Activated T-cell treated with anti-CD3 and anti-CD28 coated beads, Interleukin-2, amount 50 U/mL, for 24 hours (primary cell): ENCODE data around the gene EIF4E2.
"Not testable (repeated sequence)": the region's sequence is repeated elsewhere in the genome, so short reads cannot be mapped to it uniquely, and the experiment has no call there.

Experiments used
- DNase-seq: peaks from one replicate; pipeline ENCODE4 v3.0.0-alpha.2; 2020
- H3K27ac Mint-ChIP-seq: 2 replicates; pipeline ENCODE4 v1.8.0; 2020; ENCODE audit warnings: mild to moderate bottlenecking, mixed read lengths
- H3K27me3 Mint-ChIP-seq: 2 replicates; pipeline ENCODE4 v1.8.0; 2020; ENCODE audit warnings: mixed read lengths
- H3K36me3 Mint-ChIP-seq: 2 replicates; pipeline ENCODE4 v1.8.0; 2020; ENCODE audit warnings: low read depth, mixed read lengths
- H3K4me1 Mint-ChIP-seq: 2 replicates; pipeline ENCODE4 v1.8.0; 2020; ENCODE audit warnings: low read depth, mixed read lengths
- H3K4me3 Mint-ChIP-seq: 2 replicates; pipeline ENCODE4 v1.8.0; 2020; ENCODE audit warnings: mild to moderate bottlenecking, moderate library complexity, mixed read lengths
- H3K9me3 Mint-ChIP-seq: 2 replicates; pipeline ENCODE4 v1.8.0; 2020; ENCODE audit warnings: mixed read lengths

The EIF4E2 gene

GRCh38 chr2:232551776-232552175 lies 1.3 kb downstream of the EIF4E2 start:
- Mint-ChIP-seq H3K27me3 (no peaks in the 10 kb centered on the region), H3K4me3 (peak overlapping the region; percentile 97), H3K4me1 (peaks cover 73% of the 10 kb centered on the region), H3K36me3 (peaks cover 88% of the 10 kb centered on the region), H3K27ac (peak overlapping the region; percentile 99), H3K9me3 (peaks cover 3% of the 10 kb centered on the region)
- DNase-seq = no peak

DNA sequence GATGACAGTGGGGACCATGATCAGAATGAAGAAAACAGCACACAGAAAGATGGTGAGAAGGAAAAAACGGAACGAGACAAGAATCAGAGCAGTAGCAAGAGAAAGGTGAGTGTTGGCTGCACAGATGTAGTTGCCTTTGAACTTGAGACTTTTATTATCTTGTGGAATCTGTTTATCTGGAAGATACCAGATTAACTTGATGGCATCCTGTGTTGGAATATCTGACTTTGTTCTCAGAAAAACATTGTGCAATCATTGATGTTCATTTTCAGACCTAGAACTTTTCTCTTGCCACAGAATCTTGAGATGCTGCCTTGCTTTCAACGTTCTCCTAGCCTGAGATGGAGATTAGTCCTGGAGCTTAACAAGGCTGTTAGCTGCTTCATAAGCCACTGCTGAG lies 5.9 kb downstream of the EIF4E2 start:
- Mint-ChIP-seq H3K27ac (peak overlapping the region; percentile 30), H3K9me3 (no peaks in the 10 kb centered on the region), H3K27me3 (no peaks in the 10 kb centered on the region), H3K4me1 (peaks cover 41% of the 10 kb centered on the region), H3K36me3 (peaks cover 87% of the 10 kb centered on the region), H3K4me3 (no peak overlapping the region)
- DNase-seq = no peak

- Mint-ChIP-seq H3K27ac (no peak overlapping the region), H3K36me3 (peaks cover 92% of the 10 kb centered on the region), H3K27me3 (no peaks in the 10 kb centered on the region), H3K9me3 (no peaks in the 10 kb centered on the region), H3K4me1 (no peaks in the 10 kb centered on the region), H3K4me3 (no peak overlapping the region)
- no peak for DNase-seq
These were observed 12.1 kb downstream of the EIF4E2 start for GRCh38 chr2:232562515-232563151.

GRCh38 chr2:232563580-232563979 lies 13.1 kb downstream of the EIF4E2 start:
- Mint-ChIP-seq H3K27me3 (no peaks in the 10 kb centered on the region), H3K4me3 (no peak overlapping the region), H3K27ac (no peak overlapping the region), H3K36me3 (peaks cover 95% of the 10 kb centered on the region), H3K9me3 (no peaks in the 10 kb centered on the region), H3K4me1 (no peaks in the 10 kb centered on the region)
- DNase-seq = no peak

DNA sequence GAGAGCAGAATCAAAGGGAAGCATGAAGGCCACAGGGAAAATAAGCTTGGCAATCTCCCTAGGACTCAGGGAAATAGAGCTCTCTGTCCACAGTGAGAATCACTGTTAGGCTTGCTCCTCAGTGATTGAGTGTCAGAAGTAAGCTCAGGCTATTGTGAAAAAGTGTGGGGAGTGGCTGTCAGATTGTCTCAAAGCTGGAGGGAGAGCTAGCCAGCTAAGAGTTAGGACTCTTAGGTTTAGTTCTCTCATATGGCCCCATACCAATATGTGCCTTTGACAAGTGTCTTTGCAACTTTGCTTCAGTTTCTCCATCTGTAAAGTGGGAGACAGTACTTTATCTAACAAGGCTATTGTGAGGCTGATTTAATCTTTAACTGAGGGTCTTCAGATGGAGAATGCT lies 17.2 kb downstream of the EIF4E2 start:
- Mint-ChIP-seq H3K27me3 (no peaks in the 10 kb centered on the region), H3K9me3 (no peaks in the 10 kb centered on the region), H3K36me3 (peaks cover 98% of the 10 kb centered on the region), H3K4me3 (no peak overlapping the region), H3K4me1 (no peaks in the 10 kb centered on the region), H3K27ac (no peak overlapping the region)
- no peak for DNase-seq

DNA sequence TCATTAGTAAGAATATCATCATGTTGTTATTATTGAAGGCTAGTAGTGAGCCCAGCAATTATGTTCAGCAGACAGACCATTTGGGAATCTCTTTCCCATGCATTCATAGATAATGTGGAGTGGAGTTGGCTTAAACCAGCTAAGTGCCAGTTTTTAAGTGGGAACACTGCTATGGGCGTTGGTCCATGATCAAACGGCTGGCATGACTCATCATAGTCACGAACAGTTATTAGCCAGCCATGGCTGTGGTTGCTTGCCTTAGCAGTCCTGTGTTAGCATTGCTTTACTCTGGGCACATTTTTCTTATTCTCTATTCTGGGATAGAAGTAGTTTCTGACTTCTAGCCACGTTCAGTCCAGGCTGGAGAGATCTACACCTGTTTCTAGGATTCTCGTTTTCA lies 17.7 kb downstream of the EIF4E2 start:
- Mint-ChIP-seq H3K27ac (no peak overlapping the region), H3K9me3 (no peaks in the 10 kb centered on the region), H3K4me1 (no peaks in the 10 kb centered on the region), H3K4me3 (no peak overlapping the region), H3K27me3 (no peaks in the 10 kb centered on the region), H3K36me3 (peaks cover 98% of the 10 kb centered on the region)
- no peak for DNase-seq

DNA sequence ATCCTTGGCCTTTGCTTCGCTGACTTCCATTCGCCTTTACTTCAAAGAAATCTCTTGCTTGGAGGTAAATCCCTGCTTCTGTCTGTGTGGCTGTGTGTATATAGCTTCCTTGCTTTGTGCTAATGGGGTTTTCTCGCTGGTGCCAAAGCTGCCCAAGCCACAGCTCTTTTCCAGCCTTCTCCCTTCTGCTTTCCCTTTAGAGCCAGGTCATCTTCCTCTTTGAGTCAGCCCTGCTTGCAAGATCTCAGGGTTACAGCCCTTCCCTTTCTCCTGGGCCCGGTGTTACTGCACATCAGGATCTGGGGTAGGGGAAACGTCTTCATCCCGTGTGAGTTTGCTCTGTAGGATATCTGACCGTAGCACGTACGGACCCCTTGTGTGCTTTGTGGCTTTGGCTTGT lies 19.1 kb downstream of the EIF4E2 start:
- no peaks in the 10 kb centered on the region for H3K9me3 Mint-ChIP-seq
- no peaks in the 10 kb centered on the region for H3K4me1 Mint-ChIP-seq
- no peak overlapping the region for H3K27ac Mint-ChIP-seq
- no peak overlapping the region for H3K4me3 Mint-ChIP-seq
- peaks cover 99% of the 10 kb centered on the region for H3K36me3 Mint-ChIP-seq
- H3K27me3 Mint-ChIP-seq = no peaks in the 10 kb centered on the region
- no peak for DNase-seq

DNA sequence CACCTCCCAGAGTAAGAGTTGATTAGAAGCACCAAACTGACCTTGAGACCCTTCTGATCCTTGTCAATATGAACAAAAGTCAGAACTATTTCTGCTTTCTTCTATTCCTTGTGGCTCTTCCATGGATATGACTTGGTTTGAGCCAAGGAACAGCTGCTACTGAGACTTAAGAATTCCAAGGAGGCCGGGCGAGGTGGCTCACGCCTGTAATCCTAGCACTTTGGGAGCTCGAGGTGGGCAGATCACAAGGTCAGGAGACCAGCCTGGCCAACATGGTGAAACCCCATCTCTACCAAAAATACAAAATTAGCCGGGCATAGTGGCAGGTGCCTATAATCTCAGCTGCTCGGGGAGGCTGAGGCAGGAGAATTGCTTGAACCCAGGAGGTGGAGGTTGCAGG lies 20.0 kb downstream of the EIF4E2 start:
- not testable (repeated sequence) for H3K27me3 Mint-ChIP-seq, H3K9me3 Mint-ChIP-seq, H3K4me3 Mint-ChIP-seq, H3K4me1 Mint-ChIP-seq, H3K27ac Mint-ChIP-seq, DNase-seq
- peaks cover 99% of the 10 kb centered on the region for H3K36me3 Mint-ChIP-seq

DNA sequence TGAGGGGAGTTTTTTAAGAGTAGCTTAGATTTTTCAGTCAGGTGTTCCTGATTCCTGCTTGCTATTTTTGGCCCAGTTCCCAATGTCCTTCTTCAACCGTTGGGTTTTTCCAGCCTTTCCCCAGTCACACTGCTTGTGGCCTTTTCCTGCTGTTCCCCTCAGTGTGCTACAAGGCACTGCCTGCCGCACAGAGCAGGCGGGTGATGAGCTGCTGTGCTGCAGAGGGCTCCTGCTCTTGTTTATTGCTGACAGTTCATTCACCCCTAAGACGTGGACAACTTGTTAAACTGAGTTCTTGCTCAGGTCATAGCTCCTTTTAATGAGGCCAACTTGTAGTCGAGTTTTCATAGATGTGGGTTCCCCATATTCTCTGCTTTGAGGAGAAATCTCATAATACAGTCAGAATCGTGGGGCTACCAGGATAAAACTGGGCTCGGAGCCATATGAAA lies 20.6 kb downstream of the EIF4E2 start:
- Mint-ChIP-seq H3K4me1 (peaks cover under 1% of the 10 kb centered on the region), H3K27ac (no peak overlapping the region), H3K27me3 (no peaks in the 10 kb centered on the region), H3K9me3 (no peaks in the 10 kb centered on the region), H3K36me3 (peaks cover 97% of the 10 kb centered on the region), H3K4me3 (no peak overlapping the region)
- DNase-seq = no peak

DNA sequence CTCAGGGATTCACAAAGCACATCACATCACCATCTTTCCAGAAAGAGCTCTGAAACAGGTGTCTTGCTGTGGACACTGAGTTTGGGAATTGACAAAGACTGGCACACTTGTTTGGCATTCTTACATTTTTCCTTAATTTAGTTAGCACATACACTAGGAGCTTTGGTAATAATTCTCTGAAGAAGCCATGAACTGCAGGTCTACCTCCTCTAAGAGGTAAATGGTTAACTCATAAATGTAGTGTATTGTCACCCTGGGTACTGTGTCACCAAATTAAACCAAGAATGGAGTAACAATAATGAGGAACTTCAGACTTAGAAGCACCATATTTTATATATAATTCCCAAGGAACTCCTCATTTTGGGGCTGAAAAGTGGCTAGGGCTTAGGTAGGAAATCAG lies 22.6 kb downstream of the EIF4E2 start:
- no peak for DNase-seq
- Mint-ChIP-seq H3K4me3 (no peak overlapping the region), H3K9me3 (no peaks in the 10 kb centered on the region), H3K27ac (no peak overlapping the region), H3K4me1 (peaks cover 4% of the 10 kb centered on the region), H3K36me3 (peaks cover 91% of the 10 kb centered on the region), H3K27me3 (no peaks in the 10 kb centered on the region)

DNA sequence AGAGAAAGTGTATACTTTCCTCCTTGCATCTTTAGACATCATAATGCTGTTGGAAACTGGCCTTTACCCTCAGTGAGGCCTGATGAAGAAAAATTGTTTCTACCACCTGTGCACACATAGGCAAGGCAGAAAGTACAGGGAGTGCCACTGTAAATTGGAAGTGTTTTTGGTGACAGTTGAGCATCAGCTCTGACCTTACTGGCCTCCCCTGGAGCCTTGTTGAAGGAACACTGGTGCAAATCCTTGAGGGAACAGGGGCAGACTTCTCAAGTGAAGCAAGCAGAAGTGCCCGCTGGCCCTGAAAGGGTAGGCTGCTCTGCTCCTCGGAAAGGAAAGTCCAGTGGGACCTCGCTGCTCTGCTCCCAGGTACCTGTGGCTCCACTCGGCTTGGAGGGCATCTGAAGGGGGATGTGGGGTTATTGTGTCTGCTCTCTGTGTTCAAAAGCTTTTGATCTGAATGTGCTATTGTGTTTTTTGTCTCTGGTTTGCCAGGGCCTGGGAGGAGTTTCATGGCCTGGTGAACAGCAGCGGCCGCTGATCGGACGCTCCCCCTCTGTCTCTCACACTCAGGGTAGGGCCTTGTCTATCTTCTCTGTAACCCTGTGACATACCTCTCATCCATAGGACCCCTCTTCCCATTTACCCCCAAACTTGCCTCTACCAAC lies 23.4 kb downstream of the EIF4E2 start:
- Mint-ChIP-seq H3K9me3 (no peaks in the 10 kb centered on the region), H3K4me1 (peaks cover 6% of the 10 kb centered on the region), H3K4me3 (no peak overlapping the region), H3K27ac (no peak overlapping the region), H3K36me3 (peaks cover 89% of the 10 kb centered on the region), H3K27me3 (no peaks in the 10 kb centered on the region)
- DNase-seq = no peak

- Mint-ChIP-seq H3K9me3 (no peaks in the 10 kb centered on the region), H3K36me3 (peaks cover 85% of the 10 kb centered on the region), H3K4me3 (no peak overlapping the region), H3K4me1 (peaks cover 7% of the 10 kb centered on the region), H3K27me3 (no peaks in the 10 kb centered on the region), H3K27ac (no peak overlapping the region)
- DNase-seq = no peak
These were observed 24.4 kb downstream of the EIF4E2 start for GRCh38 chr2:232574674-232575403.

DNA sequence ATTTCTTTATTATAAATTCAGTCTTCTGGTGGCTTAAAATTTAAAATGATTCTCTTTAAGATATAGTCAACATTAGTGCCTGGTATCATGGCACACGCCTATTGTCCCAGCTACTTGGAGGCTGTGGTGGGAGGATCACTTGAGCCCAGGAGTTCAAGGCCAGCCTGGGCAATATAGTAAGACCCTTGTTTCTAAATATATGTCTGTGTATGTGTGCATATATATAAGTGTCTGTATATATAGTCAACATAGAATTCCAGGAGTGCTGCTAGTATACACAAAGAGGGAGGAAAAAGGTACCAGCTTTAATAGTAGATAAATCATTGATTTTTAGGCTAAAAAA lies 24.9 kb downstream of the EIF4E2 start:
- no peaks in the 10 kb centered on the region for H3K9me3 Mint-ChIP-seq
- H3K27me3 Mint-ChIP-seq = no peaks in the 10 kb centered on the region
- H3K27ac Mint-ChIP-seq = no peak overlapping the region
- peaks cover 12% of the 10 kb centered on the region for H3K4me1 Mint-ChIP-seq
- no peak overlapping the region for H3K4me3 Mint-ChIP-seq
- peaks cover 83% of the 10 kb centered on the region for H3K36me3 Mint-ChIP-seq
- DNase-seq = no peak

GRCh38 chr2:232576995-232577394 lies 26.5 kb downstream of the EIF4E2 start:
- H3K27ac Mint-ChIP-seq = no peak overlapping the region
- no peaks in the 10 kb centered on the region for H3K9me3 Mint-ChIP-seq
- H3K36me3 Mint-ChIP-seq = peaks cover 83% of the 10 kb centered on the region
- peaks cover 14% of the 10 kb centered on the region for H3K4me1 Mint-ChIP-seq
- no peak for DNase-seq
- H3K4me3 Mint-ChIP-seq = no peak overlapping the region
- H3K27me3 Mint-ChIP-seq = no peaks in the 10 kb centered on the region

DNA sequence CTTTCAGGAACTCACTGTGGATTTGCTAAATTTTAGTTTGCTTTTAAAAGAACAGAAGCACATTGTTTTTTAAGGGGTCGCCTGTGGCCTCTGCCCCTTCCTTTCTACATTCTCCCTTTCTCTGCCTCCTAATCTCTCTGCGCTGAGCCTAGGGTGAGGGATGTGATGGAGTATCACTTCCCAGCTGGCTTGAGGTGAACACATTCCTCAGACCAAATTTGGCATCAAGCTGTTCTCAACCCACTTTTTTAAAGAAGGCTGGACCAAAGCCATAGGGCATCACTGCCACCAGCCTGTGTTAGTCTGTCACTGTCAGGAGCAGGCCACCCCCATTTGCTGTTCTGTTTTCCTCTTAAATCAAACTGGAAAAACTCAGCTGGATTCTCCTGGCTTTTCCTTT lies 27.4 kb downstream of the EIF4E2 start:
- no peaks in the 10 kb centered on the region for H3K27me3 Mint-ChIP-seq
- no peaks in the 10 kb centered on the region for H3K9me3 Mint-ChIP-seq
- no peak overlapping the region for H3K4me3 Mint-ChIP-seq
- no peak overlapping the region for H3K27ac Mint-ChIP-seq
- peaks cover 14% of the 10 kb centered on the region for H3K4me1 Mint-ChIP-seq
- peaks cover 83% of the 10 kb centered on the region for H3K36me3 Mint-ChIP-seq
- DNase-seq = no peak
